ENCODE results near the gene PRLHR.

Gene PRLHR

GRCh38 chr10:118544401-118544948 lies 51.0 kb downstream of the PRLHR start:
- Histone ChIP-seq H3K4me1 (ENCODE audit: control insufficient read depth, insufficient read depth, low read length) (no peaks in the 10 kb centered on the region), H3K9ac (ENCODE audit: low read length) (no peak overlapping the region), H3K36me3 (ENCODE audit: control insufficient read depth, insufficient read depth, low read length) (no peaks in the 10 kb centered on the region), H3K4me3 (ENCODE audit: low read length) (no peak overlapping the region), H3K9me3 (ENCODE audit: control insufficient read depth, low read length) (no peaks in the 10 kb centered on the region), H3K27me3 (ENCODE audit: control insufficient read depth, insufficient read depth, low read length) (peaks cover 6% of the 10 kb centered on the region)

GRCh38 chr10:118543714-118544400 lies 51.6 kb downstream of the PRLHR start:
- Histone ChIP-seq H3K4me1 (ENCODE audit: control insufficient read depth, insufficient read depth, low read length) (no peaks in the 10 kb centered on the region), H3K4me3 (ENCODE audit: low read length) (no peak overlapping the region), H3K27me3 (ENCODE audit: control insufficient read depth, insufficient read depth, low read length) (peaks cover 6% of the 10 kb centered on the region)

GRCh38 chr10:118542745-118543144 lies 52.7 kb downstream of the PRLHR start:
- no peaks in the 10 kb centered on the region for H3K9me3 ChIP-seq (ENCODE audit: control insufficient read depth, low read length)
- H3K4me1 ChIP-seq (ENCODE audit: control insufficient read depth, insufficient read depth, low read length) = no peaks in the 10 kb centered on the region
- peaks cover 6% of the 10 kb centered on the region for H3K27me3 ChIP-seq (ENCODE audit: control insufficient read depth, insufficient read depth, low read length)
- no peak overlapping the region for H3K9ac ChIP-seq (ENCODE audit: low read length)
- no peaks in the 10 kb centered on the region for H3K36me3 ChIP-seq (ENCODE audit: control insufficient read depth, insufficient read depth, low read length)
- no peak overlapping the region for H3K4me3 ChIP-seq (ENCODE audit: low read length)

More at GRCh38 chr10:118543714-118544400, 51.6 kb downstream of the PRLHR start:
- H3K9ac ChIP-seq (ENCODE audit: low read length) = no peak overlapping the region
- H3K9me3 ChIP-seq (ENCODE audit: control insufficient read depth, low read length) = no peaks in the 10 kb centered on the region
- no peaks in the 10 kb centered on the region for H3K36me3 ChIP-seq (ENCODE audit: control insufficient read depth, insufficient read depth, low read length)

- H3K27me3 ChIP-seq (ENCODE audit: control insufficient read depth, insufficient read depth, low read length) = peaks cover 6% of the 10 kb centered on the region
- H3K36me3 ChIP-seq (ENCODE audit: control insufficient read depth, insufficient read depth, low read length) = no peaks in the 10 kb centered on the region
- H3K9me3 ChIP-seq (ENCODE audit: control insufficient read depth, low read length) = no peaks in the 10 kb centered on the region
- H3K4me1 ChIP-seq (ENCODE audit: control insufficient read depth, insufficient read depth, low read length) = no peaks in the 10 kb centered on the region
- no peak overlapping the region for H3K4me3 ChIP-seq (ENCODE audit: low read length)
- H3K9ac ChIP-seq (ENCODE audit: low read length) = no peak overlapping the region
Observed at GRCh38 chr10:118542205-118542604, 53.2 kb downstream of the PRLHR start.

GRCh38 chr10:118541718-118542117 lies 53.7 kb downstream of the PRLHR start:
- no peaks in the 10 kb centered on the region for H3K9me3 ChIP-seq (ENCODE audit: control insufficient read depth, low read length)
- H3K27me3 ChIP-seq (ENCODE audit: control insufficient read depth, insufficient read depth, low read length) = peaks cover 6% of the 10 kb centered on the region
- no peak overlapping the region for H3K4me3 ChIP-seq (ENCODE audit: low read length)
- H3K9ac ChIP-seq (ENCODE audit: low read length) = no peak overlapping the region
- H3K4me1 ChIP-seq (ENCODE audit: control insufficient read depth, insufficient read depth, low read length) = no peaks in the 10 kb centered on the region
- no peaks in the 10 kb centered on the region for H3K36me3 ChIP-seq (ENCODE audit: control insufficient read depth, insufficient read depth, low read length)
